K562 (cell line): ENCODE measurements around the gene NT5C1B. TPM values are rescaled to one million over a fixed set of nuclear protein-coding genes. Genes with fewer than 3 reads are reported as not detected.

ENCODE experiments used
- ATAC-seq: fragments of 200-7000 bp; cut with Tn5 transposase; 3 replicates; pipeline ENCODE4 v1.9.1; 2020; ENCODE audit warnings: moderate library complexity
- BruUV-seq: library from RNA; stranded (reverse); fragments of 400-500 nt; replicated peaks from 2 replicates; lab custom pipeline; 2021; lab: Mats Ljungman, UMichigan
- CTCF ChIA-PET: fragments of 300-600 bp; formaldehyde crosslinking; extraction: SDS; loops from one replicate; lab custom pipeline; 2021; ENCODE audit warnings: low intra/inter-chr PET ratio; lab: Yijun Ruan, JAX
- POLR2A ChIA-PET: fragments of 300-600, 350-650 bp; sonication (Branson Sonifier 250); formaldehyde crosslinking; extraction: SDS; loops from one replicate; lab custom pipeline; 2021; ENCODE audit warnings: antibody characterized with exemption, inconsistent platforms; lab: Yijun Ruan, JAX
- DNase-seq, 4 experiments: peaks; one replicate each; pipeline versions ENCODE4 v3.0.0 to v3.0.0-alpha.2; 2011 to 2018; ENCODE audit warnings: low spot score in 3 of 4, mixed read lengths in 3 of 4; ENCODE audit errors: extremely low read depth in 1 of 4
- FAIRE-seq: peaks from 2 replicates; lab custom pipeline; 2011; peaks lifted over from hg19 to GRCh38; lab: Jason Lieb, UNC
- H2AFZ ChIP-seq: 2 replicates; pipeline ENCODE4 v1.6.0; 2011; ENCODE audit warnings: low read depth, low read length, control low read depth, inconsistent platforms
- H3K27ac ChIP-seq: fragments of 200-600 bp; 3 replicates; pipeline ENCODE4 v1.8.0; 2011; ENCODE audit warnings: low read depth, mild to moderate bottlenecking, control low read depth, inconsistent platforms, low read length, moderate library complexity, mixed read lengths; ENCODE audit errors: extremely low read depth
- H3K27me3 ChIP-seq, 2 experiments: fragments of 300-600 bp in 1 of 2; 2 replicates in 1 of 2; 3 replicates in 1 of 2; pipeline versions ENCODE4 v1.6.0 to v1.8.0; 2011; ENCODE audit warnings: inconsistent platforms in 2 of 2, low read length in 2 of 2, mild to moderate bottlenecking in 1 of 2, mixed read lengths in 1 of 2, moderate library complexity in 1 of 2; ENCODE audit not compliant: control insufficient read depth in 2 of 2, insufficient read depth in 2 of 2
- H3K36me3 ChIP-seq: fragments of 300-600 bp; 3 replicates; pipeline ENCODE4 v1.8.0; 2011; ENCODE audit warnings: mild to moderate bottlenecking, low read length, inconsistent platforms; ENCODE audit not compliant: control insufficient read depth, insufficient read depth
- H3K4me1 ChIP-seq, 2 experiments: fragments of 200-600 bp in 1 of 2; replicated peaks in 1 of 2; 2 replicates in 1 of 2; 3 replicates in 1 of 2; pipeline versions ENCODE4 v1.5.1 to v1.8.0; 2011; ENCODE audit warnings: inconsistent platforms in 2 of 2, low read length in 2 of 2, mild to moderate bottlenecking in 1 of 2, mixed read lengths in 1 of 2, moderate library complexity in 1 of 2; ENCODE audit not compliant: control insufficient read depth in 2 of 2, insufficient read depth in 2 of 2
- H3K4me2 ChIP-seq: 2 replicates; pipeline ENCODE4 v1.6.1; 2011; ENCODE audit warnings: low read length, control low read depth, inconsistent platforms, mixed read lengths; ENCODE audit not compliant: insufficient read depth
- H3K4me3 ChIP-seq: fragments of 200-600 bp; sonication (generic), shearing (Covaris generic); 2 replicates; pipeline ENCODE4 v1.5.1; 2016; ENCODE audit warnings: control low read depth, inconsistent platforms
- H3K79me2 ChIP-seq: fragments of 200-600 bp; 3 replicates; pipeline ENCODE4 v1.8.0; 2011; ENCODE audit warnings: low read length, inconsistent platforms; ENCODE audit not compliant: control insufficient read depth, insufficient read depth
- H3K9ac ChIP-seq, 2 experiments: 2 replicates each; pipeline versions ENCODE4 v1.6.0 to v1.6.1; 2011; ENCODE audit warnings: low read depth in 2 of 2, low read length in 2 of 2, control low read depth in 1 of 2, inconsistent platforms in 1 of 2, mild to moderate bottlenecking in 1 of 2, mixed read lengths in 1 of 2; ENCODE audit not compliant: insufficient read depth in 1 of 2
- H3K9me1 ChIP-seq: one replicate; pipeline ENCODE4 v1.6.0; 2011; ENCODE audit warnings: inconsistent platforms, mild to moderate bottlenecking, low read length, moderate library complexity; ENCODE audit not compliant: control insufficient read depth, insufficient read depth
- H3K9me3 ChIP-seq: replicated peaks from 2 replicates; pipeline ENCODE4 v1.5.1; 2011; ENCODE audit warnings: low read depth, low read length, inconsistent platforms; ENCODE audit not compliant: control insufficient read depth, insufficient read depth
- H4K20me1 ChIP-seq: replicated peaks from 2 replicates; pipeline ENCODE4 v1.6.1; 2011; ENCODE audit warnings: low read length, inconsistent platforms, mixed read lengths; ENCODE audit not compliant: control insufficient read depth, insufficient read depth
- ADNP ChIP-seq: fragments of 200-800 bp; sonication (Bioruptor generic); IDR thresholded peaks from 2 replicates; pipeline ENCODE4 v1.6.1; 2016; ENCODE audit warnings: missing genetic modification characterization, missing compliant biosample characterization
- ARNT ChIP-seq, 2 experiments: fragments of 450-650 bp; IDR thresholded peaks; 2 replicates each; pipeline ENCODE4 v1.6.1; 2016; ENCODE audit warnings: mild to moderate bottlenecking in 1 of 2
- E2F5 ChIP-seq: sonication (generic); formaldehyde crosslinking; IDR thresholded peaks from 2 replicates; pipeline ENCODE4 v1.8.0; 2022; ENCODE audit warnings: mild to moderate bottlenecking, missing genetic modification reagents
- ERF ChIP-seq: fragments of 450-650 bp; formaldehyde crosslinking; IDR thresholded peaks from 2 replicates; pipeline ENCODE4 v1.4.0; 2020; ENCODE audit warnings: mild to moderate bottlenecking, mixed read lengths
- HES1 ChIP-seq: fragments of 450-650 bp; IDR thresholded peaks from 2 replicates; pipeline ENCODE4 v1.6.1; 2016; ENCODE audit warnings: low read depth, mild to moderate bottlenecking, moderate library complexity
- HNRNPK ChIP-seq: fragments of 200-400 bp; formaldehyde crosslinking; IDR thresholded peaks from one replicate; pipeline ENCODE4 v1.6.1; 2018; ENCODE audit warnings: mild to moderate bottlenecking, low read depth, low read length; ENCODE audit not compliant: poor library complexity, severe bottlenecking
- HNRNPLL ChIP-seq: fragments of 200-400 bp; formaldehyde crosslinking; IDR thresholded peaks from 2 replicates; pipeline ENCODE4 v1.6.1; 2017; ENCODE audit warnings: low read length, low read depth, mild to moderate bottlenecking; ENCODE audit not compliant: poor library complexity, severe bottlenecking
- RBFOX2 ChIP-seq: fragments of 200-400 bp; formaldehyde crosslinking; IDR thresholded peaks from 2 replicates; pipeline ENCODE4 v1.6.1; 2017; ENCODE audit warnings: low read depth, mild to moderate bottlenecking, low read length, moderate library complexity
- REST ChIP-seq, 2 experiments: fragments of 450-650 bp; formaldehyde crosslinking in 1 of 2; IDR thresholded peaks; 2 replicates each; pipeline versions ENCODE4 v1.4.0 to v1.6.1; 2014 to 2020; ENCODE audit warnings: mild to moderate bottlenecking in 2 of 2, borderline replicate concordance in 1 of 2, low read depth in 1 of 2
- RFX7 ChIP-seq: fragments of 250-450 bp; sonication (Bioruptor Pico); IDR thresholded peaks from 2 replicates; pipeline ENCODE4 v1.5.1; 2021; ENCODE audit warnings: mild to moderate bottlenecking
- RHOXF2B ChIP-seq: fragments of 250-450 bp; sonication (Bioruptor Pico); conservative IDR thresholded peaks from 2 replicates; pipeline ENCODE4 v1.5.1; 2021
- ZNF354B ChIP-seq: fragments of 250-450 bp; sonication (Bioruptor Pico); IDR thresholded peaks from 2 replicates; pipeline ENCODE4 v1.4.0; 2020
- ZNF551 ChIP-seq: fragments of 250-450 bp; sonication (Bioruptor Pico); IDR thresholded peaks from 2 replicates; pipeline ENCODE4 v1.5.0; 2021; ENCODE audit warnings: mild to moderate bottlenecking, moderate library complexity
- ZNF778 ChIP-seq: fragments of 450-650 bp; formaldehyde crosslinking; IDR thresholded peaks from 2 replicates; pipeline ENCODE4 v1.4.0; 2020; ENCODE audit warnings: mild to moderate bottlenecking, moderate library complexity
- WGBS: fragments of 100-300 bp; shearing (Covaris generic); methylation state at CpG from one replicate; pipeline ENCODE4 v1.1.6; 2016; ENCODE audit warnings: low coverage, mixed read lengths; ENCODE audit not compliant: insufficient coverage; ENCODE audit errors: missing lambda C conversion rate; 5-methylcytosine and 5-hydroxymethylcytosine counted together
- in situ Hi-C: fragments of 300-500 bp; cut with MboI; formaldehyde crosslinking; loops from 4 replicates; pipeline ENCODE4 v1.15.0; 2018; ENCODE audit warnings: inconsistent platforms, mixed read lengths
- intact Hi-C: fragments of 100-400 bp; cut with micrococcal nuclease; formaldehyde crosslinking; loops from 2 replicates; pipeline ENCODE4 v1.14.2; 2022
- polyA plus RNA-seq, 8 experiments: library from polyadenylated mRNA; depleted of rRNA in 4 of 8; stranded (reverse) in 5 of 8; unstranded in 3 of 8; fragments of >200 nt; fragmentation: Nextera tagmentation in 2 of 8; fragmentation: Illumina TruSeq in 1 of 8; extraction: Ambion mirVana in 2 of 8; extraction: Trizol in 1 of 8; gene quantifications; 2 replicates each; pipeline versions ENCODE4 v1.2.1 to v1.2.3, GENCODE V29; 2011 to 2014; ENCODE audit warnings: inconsistent platforms in 1 of 8, missing spikeins in 1 of 8
- total RNA-seq, 7 experiments: library from RNA; depleted of rRNA in 6 of 7; stranded (reverse); fragments of >200 nt in 6 of 7; fragmentation: Illumina TruSeq in 2 of 7; extraction: Trizol in 2 of 7; gene quantifications; 2 replicates each; pipeline versions ENCODE4 v1.2.1 to v1.2.3, GENCODE V29; 2011 to 2021; ENCODE audit warnings: low replicate concordance in 1 of 7

Gene NT5C1B
- total and polyA plus RNA-seq, 9 of the 15 experiments (the other 6 are each of a cell fraction or from before 2014, with no cell fraction given): 0.07 TPM; not detected in 8

GRCh38 chr2:18566145-18566769, 23.1 kb downstream of the NT5C1B start:
- no peaks in the 10 kb centered on the region for H3K36me3 ChIP-seq
- no peaks in the 10 kb centered on the region for H4K20me1 ChIP-seq
- no peaks in the 10 kb centered on the region for H3K9me1 ChIP-seq
- no peak overlapping the region for H3K4me3 ChIP-seq
- no peak overlapping the region for H2AFZ ChIP-seq
- ChIA-PET CTCF (no interaction called here), POLR2A (no interaction called here)
- no peak for FAIRE-seq
- H3K79me2 ChIP-seq: no peaks in the 10 kb centered on the region
- no peak for ATAC-seq
- WGBS: 0% methylated on average over 1 of the region's 1 CpG
- H3K27me3 ChIP-seq: no peaks in the 10 kb centered on the region
- H3K4me1 ChIP-seq: no peaks in the 10 kb centered on the region
- in situ Hi-C loops: no loop called here
- BruUV-seq: no TSS peak
- no peak for DNase-seq
- H3K9ac ChIP-seq: no peak overlapping the region
- H3K27ac ChIP-seq: no peak overlapping the region
- no peak overlapping the region for H3K4me2 ChIP-seq
- no peaks in the 10 kb centered on the region for H3K9me3 ChIP-seq
- intact Hi-C loops: no loop called here
- TF ChIP-seq HNRNPK (no peak), RFX7 (CRISPR knock-in tag) (no peak), HES1 (no peak), ERF (CRISPR knock-in tag) (no peak), ARNT (IDR thresholded peaks at IDR 0.05) (no peak), ADNP (tag) (no peak), RBFOX2 (no peak), ZNF551 (CRISPR knock-in tag) (no peak), HNRNPLL (no peak), RHOXF2B (CRISPR knock-in tag) (no peak), ZNF778 (CRISPR knock-in tag) (no peak), REST (IDR thresholded peaks at IDR 0.05; ENCODE audit: borderline replicate concordance) (no peak), REST (CRISPR knock-in tag; IDR thresholded peaks at IDR 0.05; ENCODE audit: low read depth) (no peak), ZNF354B (no peak), E2F5 (CRISPR knock-in tag) (no peak)
